ENCODE data around the gene ZNF614.
"Not testable (repeated sequence)": the region's sequence is repeated elsewhere in the genome, so short reads cannot be mapped to it uniquely, and the experiment has no call there.

ZNF614 gene

DNA sequence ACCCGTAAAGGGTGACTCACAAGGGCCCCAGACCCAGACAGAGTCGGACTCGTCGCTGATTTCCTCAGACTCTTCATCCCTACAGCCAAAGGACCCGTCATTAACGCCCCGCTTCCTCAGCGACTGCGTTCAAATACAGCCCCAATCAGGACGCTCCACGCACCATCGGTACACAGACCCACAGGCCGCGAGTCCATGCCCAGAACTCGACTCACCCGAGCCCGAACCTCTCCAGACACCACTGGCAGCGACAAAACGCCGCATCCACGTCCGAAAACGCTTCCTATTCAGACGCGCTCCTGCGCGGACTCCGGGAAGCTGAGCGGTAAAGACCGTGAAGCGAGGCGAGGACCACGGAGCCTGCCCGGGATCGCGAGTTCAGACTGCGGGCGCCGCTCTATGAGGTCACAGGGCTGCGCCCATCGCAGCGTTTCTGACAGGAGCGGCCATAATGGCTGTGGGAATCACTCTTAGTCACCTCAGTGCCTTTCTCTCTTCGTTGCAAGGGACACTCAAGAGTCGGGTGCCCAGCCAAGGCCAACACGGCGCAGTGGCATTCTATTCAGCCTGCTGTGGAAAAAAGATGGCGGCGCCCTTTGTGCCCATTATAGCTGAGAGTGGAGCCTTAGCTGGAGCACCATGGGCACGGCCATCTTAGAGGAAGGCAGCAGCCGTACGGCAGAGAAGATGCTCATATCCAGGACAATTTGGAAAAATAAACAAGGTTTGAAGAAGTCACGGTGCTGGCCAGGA is at the start of gene ZNF614:
Gene ZNF614, minus strand, starts transcription at position 353 of the 753 bp plus-strand sequence. CDS start 2,634 bp downstream, outside the sequence.
- peak; percentile 63 for DNase-seq (ENCODE audit: low read depth, low spot score)

DNA sequence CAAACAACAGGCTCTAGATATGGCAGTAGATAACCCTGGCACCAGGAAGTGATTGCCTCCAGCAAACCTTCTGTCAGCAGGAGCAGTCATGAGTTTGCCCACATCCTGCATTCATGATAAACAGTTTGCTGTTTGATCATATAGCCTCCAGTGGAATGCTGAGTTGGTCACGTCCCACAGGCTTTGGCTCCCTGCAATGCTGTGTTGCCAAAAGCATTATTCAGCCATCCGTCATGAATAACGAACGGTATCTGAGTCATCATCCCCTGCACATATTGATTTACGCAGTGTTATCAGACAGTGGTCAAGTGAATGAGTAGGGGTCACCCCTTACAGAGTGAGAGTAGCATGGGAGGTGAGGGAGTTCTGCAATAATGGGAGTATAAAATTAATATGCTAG is 42.3 kb upstream of the ZNF614 start:
- no peak for DNase-seq (ENCODE audit: low read depth, low spot score)

DNA sequence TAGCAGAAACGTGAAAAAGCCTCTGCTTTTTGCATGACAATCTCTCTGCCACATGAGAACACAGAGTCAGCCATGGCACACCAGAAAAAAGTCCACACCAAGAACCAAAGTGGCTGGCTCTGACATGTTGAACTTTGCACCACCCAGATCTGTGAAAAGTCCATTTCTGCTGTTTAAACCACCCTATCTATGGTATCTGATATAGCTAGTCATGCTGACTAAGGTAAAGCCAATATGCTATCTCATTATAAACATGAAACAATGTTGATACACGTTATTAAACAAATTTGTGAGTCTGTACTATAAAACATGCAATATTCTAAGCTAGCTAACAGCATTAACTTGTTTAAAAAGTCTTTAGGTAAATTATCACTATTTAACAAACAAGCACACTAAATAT is 41.5 kb upstream of the ZNF614 start:
- no peak for DNase-seq (ENCODE audit: low read depth, low spot score)

DNA sequence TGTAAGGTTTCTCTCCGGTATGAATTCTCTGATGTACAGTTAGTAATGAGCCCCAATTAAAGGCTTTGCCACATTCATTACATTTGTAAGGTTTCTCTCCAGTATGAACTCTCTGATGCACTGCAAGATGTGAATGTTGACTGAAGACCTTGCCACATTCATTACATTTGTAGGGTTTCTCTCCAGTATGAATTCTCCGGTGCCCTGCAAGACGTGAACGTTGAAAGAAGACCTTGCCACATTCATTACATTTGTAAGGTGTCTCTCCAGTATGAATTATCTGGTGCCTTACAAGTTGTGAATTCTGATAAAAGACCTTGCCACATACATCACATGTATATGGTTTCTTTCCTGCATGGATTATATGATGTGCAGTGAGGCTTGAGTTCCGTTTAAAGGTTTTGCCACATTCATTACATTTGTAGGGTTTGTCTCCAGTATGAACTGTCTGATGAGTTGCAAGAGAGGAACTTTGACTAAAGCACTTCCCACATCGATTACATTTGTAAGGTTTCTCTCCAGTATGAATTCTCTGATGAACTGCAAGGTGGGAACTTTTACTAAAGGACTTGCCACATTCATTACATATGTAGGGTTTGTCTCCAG is 38.2 kb upstream of the ZNF614 start:
- DNase-seq (ENCODE audit: low read depth, low spot score) = no peak

DNA sequence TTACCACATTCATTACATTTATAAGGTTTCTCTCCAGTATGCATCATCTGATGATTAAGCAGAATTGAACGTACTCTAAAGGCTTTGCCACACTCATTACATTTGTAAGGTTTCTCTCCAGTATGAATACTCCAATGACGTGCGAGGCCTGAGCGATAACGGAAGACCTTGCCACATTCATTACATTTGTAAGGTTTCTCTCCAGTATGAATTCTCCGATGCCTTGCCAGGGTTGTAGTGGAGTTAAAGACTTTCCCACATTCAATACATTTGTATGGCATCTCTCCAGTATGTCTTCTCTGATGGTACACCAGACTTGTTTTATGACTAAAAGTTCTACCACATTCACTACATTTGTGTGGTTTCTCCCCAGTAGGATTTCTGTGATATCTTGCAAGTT is 37.2 kb upstream of the ZNF614 start:
- no peak for DNase-seq (ENCODE audit: low read depth, low spot score)

DNA sequence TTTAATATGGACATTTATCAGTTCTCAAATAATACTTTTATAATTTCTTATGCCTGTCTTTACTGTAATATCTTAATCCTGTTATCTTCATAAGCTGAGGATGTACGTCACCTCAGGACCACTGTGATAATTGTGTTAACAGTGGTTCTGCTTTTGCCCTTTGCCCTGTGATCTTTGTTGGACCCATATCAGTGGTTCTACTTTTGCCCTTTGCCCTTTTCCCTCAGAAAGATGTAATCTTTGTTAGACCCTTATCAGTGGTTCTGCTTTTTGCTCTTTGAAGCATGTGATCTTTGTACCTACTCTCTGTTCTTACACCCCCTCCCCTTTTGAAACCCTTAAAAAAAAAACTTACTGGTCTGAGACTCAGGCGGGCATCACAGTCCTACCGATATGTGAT is 28.3 kb upstream of the ZNF614 start:
- not testable (repeated sequence) for DNase-seq (ENCODE audit: low read depth, low spot score)

DNA sequence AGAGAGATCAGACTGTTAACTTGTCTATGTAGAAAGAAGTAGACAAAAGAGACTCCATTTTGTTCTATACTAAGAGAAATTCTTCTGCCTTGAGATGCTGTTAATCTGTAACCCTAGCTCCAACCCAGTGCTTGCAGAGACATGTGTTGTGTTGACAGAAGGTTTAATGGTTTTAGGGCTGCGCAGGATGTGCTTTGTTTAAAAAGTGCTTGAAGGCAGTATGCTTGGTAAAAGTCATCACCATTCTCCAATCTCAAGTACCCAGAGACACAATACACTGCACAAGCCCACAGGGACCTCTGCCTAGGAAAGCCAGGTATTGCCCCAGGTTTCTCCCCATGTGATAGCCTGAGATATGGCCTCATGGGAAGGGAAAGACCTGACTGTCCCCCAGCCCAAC is 23.6 kb upstream of the ZNF614 start:
- not testable (repeated sequence) for DNase-seq (ENCODE audit: low read depth, low spot score)

DNA sequence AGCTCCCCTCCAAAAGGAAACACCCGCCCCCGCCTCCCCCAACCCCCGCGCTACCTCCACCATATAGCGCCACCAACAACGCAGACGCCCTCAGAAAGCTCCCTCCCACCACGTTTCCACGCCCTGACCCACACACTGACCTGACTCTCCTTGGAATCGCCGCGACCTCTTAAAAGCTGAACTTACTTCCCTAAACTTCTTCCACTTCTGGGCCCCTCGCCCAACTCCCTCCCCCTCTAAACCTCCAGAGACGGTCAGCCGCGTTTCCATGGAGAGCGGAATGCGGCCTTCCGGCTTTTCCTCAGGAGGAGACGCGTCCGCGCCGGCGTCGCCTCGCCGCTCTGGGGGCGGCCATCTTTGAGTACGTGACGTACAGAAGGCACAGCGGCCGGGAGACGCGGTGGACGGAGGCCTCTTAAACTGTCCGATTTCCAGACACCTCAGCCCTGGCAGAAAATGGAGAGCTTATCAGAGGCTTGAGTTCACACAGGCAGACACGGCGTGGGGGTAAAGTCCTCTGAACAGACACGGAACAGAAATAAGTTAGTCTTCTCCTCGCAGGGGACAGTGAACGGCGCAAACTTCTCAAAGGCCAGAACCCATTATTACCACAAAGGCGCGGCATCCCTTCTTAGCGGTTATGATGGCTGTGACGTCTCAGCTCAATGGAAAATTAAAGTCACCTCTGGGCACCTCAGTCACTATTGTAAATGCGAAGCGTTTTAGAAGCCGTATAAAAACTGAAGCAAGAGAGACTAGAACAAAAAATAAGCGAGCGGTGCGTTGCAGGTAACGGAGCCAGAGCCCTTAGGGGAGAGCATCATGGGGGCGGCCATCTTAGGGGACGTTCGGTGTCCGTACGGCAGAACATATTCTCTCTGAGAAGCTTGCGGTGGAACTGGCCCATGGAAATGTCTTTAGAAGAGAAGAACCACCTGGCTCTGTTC is 20.6 kb upstream of the ZNF614 start, which contains the start of gene ZNF432:
Gene ZNF432, minus strand, starts transcription at position 284 of the 947 bp plus-strand sequence. CDS start 1,970 bp downstream, outside the sequence.
- DNase-seq (ENCODE audit: low read depth, low spot score) = peak; percentile 87

DNA sequence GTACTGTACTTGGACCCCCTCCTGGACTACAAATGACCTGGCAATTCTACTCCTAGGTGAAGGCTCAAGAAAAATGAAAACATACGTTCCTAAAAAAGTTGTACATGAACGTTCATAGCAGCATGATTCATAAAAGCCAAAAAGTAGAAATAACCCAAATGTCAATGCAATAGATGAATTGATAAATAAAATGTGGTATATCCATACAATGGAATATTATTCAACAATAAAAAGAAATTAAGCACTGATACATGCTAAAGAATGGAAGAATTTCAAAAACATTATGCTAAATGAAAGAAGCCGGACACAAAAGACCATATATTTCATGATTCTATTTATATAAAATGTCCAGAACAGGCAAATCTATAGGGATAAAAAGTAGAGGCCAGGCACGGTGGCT is 11.0 kb upstream of the ZNF614 start:
- DNase-seq (ENCODE audit: low read depth, low spot score) = no peak

DNA sequence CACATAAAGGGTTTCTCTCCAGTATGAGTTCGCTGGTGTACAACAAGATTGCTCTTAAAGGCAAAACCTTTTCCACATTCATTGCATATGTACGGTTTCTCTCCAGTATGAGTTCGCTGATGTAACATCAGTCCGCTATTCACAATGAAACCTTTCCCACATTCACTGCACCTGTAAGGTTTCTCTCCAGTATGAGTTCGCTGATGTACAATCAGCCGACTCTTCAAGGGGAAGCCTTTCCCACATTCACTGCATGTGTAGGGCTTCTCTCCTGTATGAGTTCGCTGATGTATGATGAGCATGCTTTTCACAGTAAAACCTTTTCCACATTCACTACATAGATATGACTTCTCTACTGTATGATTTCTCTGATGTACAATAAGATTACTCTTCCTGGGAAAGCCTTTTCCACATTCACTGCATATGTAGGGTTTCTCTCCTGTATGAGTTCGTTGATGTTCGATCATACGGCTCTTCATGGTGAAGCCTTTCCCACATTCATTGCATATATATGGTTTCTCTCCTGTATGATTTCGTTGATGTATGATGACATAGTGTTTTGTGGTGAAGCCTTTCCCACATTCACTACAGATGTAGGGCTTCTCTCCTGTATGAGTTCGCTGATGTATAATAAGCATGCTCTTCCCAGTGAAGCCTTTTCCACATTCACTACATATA is 6.0 kb upstream of the ZNF614 start:
- no peak for DNase-seq (ENCODE audit: low read depth, low spot score)

DNA sequence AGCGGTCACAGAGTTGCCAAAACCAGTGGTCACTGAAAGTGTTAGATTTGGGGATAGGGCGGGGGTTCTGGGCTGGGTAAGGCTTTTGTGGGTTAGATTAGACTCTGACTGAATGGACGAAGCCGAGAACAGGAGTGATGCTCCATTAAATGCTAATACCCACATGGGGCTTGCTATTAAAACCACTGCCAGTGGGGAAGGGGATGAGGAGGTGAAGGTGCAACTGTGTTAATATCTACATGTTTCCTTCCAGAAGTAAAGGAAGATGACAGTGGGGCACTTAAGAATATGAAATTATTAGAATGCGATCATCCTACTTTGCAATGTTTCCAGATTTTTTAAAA is 573 bp upstream of the ZNF614 start:
- DNase-seq (ENCODE audit: low read depth, low spot score) = no peak

DNA sequence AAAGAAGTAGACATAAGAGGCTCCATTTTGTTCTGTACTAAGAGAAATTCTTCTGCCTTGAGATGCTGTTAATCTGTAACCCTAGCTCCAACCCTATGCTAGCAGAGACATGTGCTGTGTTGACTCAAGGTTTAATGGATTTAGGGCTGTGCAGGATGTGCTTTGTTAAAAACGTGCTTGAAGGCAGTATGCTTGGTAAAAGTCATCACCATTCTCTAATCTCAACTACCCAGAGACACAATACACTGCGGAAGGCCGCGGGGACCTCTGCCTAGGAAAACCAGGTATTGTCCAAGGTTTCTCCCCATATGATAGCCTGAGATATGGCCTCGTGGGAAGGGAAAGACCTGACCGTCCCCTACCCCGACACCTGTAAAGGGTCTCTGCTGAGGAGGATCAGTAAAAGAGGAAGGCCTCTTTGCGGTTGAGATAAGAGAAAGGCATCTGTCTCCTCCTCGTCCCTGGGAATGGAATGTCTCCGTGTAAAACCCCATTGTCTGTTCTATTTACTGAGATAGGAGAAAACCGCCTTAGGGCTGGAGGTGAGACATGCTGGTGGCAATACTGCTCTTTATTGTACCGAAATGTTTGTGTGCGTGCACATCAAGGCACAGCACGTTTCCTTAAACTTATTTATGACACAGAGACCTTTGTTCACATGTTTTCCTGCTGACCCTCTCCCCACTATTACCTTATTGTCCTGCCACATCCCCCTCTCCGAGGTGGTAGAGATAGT is 1.8 kb downstream of the ZNF614 start:
- not testable (repeated sequence) for DNase-seq (ENCODE audit: low read depth, low spot score)

DNA sequence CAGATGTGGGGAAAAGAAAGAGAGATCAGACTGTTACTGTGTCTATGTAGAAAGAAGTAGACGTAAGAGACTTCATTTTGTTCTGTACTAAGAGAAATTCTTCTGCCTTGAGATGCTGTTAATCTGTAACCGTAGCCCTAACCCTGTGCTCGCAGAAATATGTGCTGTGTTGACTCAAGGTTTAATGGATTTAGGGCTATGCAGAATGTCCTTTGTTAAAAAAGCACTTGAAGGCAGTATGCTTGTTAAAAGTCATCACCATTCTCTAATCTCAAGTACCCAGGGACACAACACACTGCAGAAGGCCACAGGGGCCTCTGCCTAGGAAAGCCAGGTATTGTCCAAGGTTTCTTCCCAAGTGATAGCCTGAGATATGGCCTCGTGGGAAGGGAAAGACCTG is 3.7 kb downstream of the ZNF614 start:
- not testable (repeated sequence) for DNase-seq (ENCODE audit: low read depth, low spot score)

DNA sequence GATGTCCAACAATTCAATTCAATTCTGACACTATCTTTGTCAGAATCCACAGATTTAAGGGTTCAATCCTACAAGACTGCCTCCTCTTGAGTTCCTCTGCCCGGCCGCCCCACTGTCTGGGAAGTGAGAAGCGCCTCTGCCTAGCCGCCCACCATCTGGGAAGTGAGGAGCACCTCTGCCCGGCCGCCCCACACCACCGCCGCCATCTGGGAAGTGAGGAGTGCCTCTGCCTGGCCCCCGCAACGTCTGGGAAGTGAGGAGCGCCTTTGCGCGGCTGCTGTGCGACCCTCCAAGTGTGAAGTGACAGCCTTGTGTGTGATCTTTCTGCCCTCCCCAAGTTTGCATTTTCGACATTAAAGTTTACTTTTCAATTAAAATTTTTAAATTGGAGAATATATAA is 6.0 kb downstream of the ZNF614 start:
- no peak for DNase-seq (ENCODE audit: low read depth, low spot score)

DNA sequence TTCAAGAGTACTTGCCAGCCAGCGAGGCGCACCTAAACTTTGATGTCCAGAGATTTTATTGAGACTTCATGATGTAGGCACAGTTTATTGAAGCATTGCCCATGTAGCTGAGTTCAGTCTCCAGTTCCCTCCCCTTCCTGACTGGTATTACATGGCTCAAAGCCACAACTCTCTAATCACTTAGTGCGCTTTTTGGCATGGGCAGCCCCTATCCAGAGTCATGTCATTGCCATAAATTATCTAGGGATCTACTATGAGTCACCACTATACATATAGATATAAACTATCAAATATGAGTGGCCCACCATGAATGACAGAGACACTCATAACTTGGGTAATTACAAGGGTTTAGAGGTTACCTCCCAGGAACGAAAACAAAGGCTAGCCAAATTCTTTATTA is 7.7 kb downstream of the ZNF614 start:
- no peak for DNase-seq (ENCODE audit: low read depth, low spot score)

DNA sequence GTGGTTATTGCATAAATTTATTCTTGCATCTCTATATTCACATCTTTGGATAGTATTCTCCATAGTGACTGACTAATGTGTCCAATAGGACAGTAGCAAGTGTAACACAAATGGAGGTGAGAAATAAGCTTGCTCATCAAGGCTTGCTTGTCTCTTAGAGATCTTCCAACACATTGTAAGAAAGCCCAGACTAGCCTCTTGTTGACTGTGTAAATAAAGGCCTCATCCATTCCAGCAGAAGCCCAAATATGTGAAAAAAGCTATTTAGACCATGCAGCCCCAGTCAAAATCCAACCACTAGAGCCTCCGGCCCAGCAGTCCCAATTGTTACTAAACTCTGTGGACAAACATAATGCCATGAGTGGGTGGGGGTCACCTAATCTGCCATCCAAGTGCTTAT is 17.5 kb downstream of the ZNF614 start:
- no peak for DNase-seq (ENCODE audit: low read depth, low spot score)

DNA sequence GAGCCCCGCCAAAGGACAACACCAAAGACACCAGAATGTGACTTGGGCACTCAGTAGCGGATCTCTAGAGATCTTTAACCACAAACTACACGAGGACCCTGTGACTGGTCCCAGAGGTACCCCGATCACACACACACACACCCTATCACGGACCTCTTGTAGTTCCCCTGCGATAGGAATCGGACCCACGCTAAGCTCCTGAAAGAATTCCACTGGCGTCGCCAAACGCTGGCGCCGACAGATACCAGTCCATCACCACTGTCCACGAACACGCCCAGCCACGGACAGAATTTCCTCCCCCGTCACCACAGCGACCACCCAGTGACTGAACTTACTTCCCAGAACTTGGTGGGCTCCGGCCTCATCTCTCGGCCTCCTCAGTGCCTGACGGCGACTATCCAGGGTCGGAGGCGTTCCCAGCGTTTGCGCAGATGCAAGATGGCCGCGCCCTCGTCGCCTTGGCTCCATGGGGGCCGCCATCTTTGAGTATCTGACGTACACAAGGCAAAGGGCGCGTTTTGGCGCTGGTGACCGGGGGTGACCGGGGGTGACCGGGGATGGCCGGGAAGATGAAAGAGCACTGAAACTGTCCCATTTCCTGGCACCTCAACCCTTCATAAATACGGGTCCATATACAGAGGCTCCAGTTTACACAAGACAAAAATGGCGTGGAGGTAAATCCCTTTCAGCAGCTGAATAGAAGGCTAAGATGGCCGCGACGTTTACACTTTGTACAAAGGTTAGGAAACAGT is 20.2 kb downstream of the ZNF614 start, which contains the start of gene ZNF615:
Gene ZNF615, minus strand, starts transcription at position 406 of the 752 bp plus-strand sequence. CDS start 4,500 bp downstream, outside the sequence.
- peak; percentile 67 for DNase-seq (ENCODE audit: low read depth, low spot score)

DNA sequence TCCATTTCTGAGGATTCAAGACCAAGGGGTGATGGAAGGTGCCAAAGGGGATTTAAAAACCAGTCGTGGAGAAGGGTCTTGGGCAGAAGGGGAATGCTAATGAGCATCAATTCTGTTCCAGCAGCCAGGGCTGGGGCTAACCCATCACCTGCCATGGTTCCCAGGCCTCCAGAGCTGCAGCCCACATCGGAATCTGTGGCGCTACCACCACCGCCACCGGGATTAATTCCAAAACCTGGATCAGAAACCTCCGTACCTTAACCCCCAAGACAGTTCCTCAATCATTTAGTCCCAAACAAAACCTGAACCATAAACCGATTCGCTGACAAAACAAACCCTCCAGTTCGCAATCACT is 20.8 kb downstream of the ZNF614 start:
- DNase-seq (ENCODE audit: low read depth, low spot score) = no peak

DNA sequence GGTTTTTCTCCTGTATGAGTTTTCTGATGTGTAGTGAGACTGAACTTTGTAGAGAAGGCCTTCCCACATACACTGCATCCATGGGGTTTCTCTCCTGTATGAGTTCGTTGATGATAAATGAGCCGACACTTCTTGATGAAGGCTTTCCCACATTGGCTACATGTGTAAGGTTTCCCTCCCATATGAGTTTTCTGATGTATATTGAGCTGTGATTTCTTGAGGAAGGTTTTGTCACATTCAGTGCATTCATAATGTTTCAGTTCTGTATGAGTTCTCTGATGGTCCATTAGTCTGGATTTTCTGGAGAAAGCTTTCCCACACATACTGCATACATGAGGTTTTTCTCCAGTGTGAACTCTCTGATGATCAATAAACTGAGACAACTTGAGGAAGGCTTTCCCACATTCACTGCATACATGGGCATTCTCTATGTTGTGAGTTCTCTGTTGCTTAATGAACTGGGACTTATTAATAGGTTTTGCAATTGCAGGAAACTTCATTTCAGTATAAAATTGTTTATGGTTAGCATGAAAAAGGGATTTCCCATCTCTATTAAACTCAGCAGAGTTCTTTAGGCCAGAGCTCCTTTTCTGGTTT is 34.0 kb downstream of the ZNF614 start:
- no peak for DNase-seq (ENCODE audit: low read depth, low spot score)

DNA sequence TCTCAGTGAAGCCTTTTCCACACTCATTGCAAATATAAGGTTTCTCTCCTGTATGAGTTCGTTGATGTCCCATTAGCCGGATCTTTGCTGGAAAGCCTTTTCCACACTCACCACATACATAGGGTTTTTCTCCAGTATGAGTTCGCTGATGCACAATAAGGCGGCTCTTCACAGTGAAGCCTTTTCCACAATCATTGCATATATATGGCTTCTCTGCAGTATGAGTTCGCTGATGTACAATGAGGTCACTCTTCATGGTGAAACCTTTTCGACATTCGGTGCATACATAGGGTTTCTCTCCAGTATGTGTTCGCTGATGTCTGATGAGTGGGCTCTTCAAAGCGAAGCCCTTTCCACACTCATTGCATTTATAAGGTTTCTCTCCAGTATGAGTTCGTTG is 34.8 kb downstream of the ZNF614 start:
- DNase-seq (ENCODE audit: low read depth, low spot score) = no peak
